HG02852 (cell line): Measurements from ENCODE around the gene GPR176.

Source experiments
- ATAC-seq: cut with Tn5 transposase; IDR thresholded peaks from one replicate; pipeline ENCODE4 v1.9.1; 2021; ENCODE audit warnings: mild to moderate bottlenecking, moderate library complexity; ENCODE audit not compliant: unreplicated experiment

GPR176 gene

GRCh38 chr15:39936681-39937080, 16.6 kb upstream of the GPR176 start:
- ATAC-seq, result no peak

GRCh38 chr15:39936187-39936586, 16.1 kb upstream of the GPR176 start:
- ATAC-seq, result no peak

GRCh38 chr15:39935241-39935640, 15.2 kb upstream of the GPR176 start:
- ATAC-seq, result no peak

- ATAC-seq, result no peak
Measured at GRCh38 chr15:39934397-39935071, 14.5 kb upstream of the GPR176 start.

GRCh38 chr15:39931615-39932014, 11.5 kb upstream of the GPR176 start:
- ATAC-seq, result no peak

GRCh38 chr15:39926526-39926925, 6.5 kb upstream of the GPR176 start:
- no peak for ATAC-seq

GRCh38 chr15:39925112-39925842, 5.2 kb upstream of the GPR176 start:
- no peak for ATAC-seq

- no peak for ATAC-seq
Measured at GRCh38 chr15:39924437-39924836, 4.4 kb upstream of the GPR176 start.

GRCh38 chr15:39922462-39923092, 2.5 kb upstream of the GPR176 start:
- no peak for ATAC-seq

- no peak for ATAC-seq
Measured at GRCh38 chr15:39921274-39921638, 1.2 kb upstream of the GPR176 start.

GRCh38 chr15:39920510-39921273, 626 bp upstream of the GPR176 start:
- peak; percentile 85 for ATAC-seq

GRCh38 chr15:39919411-39919747, 687 bp downstream of the GPR176 start:
- ATAC-seq, result no peak

GRCh38 chr15:39918688-39919385, 1.2 kb downstream of the GPR176 start:
- ATAC-seq, result no peak

- no peak for ATAC-seq
Measured at GRCh38 chr15:39914977-39915376, 5.1 kb downstream of the GPR176 start.

- ATAC-seq, result no peak
Measured at GRCh38 chr15:39909007-39909406, 11.1 kb downstream of the GPR176 start.

GRCh38 chr15:39908186-39908585, 11.9 kb downstream of the GPR176 start:
- ATAC-seq, result no peak

GRCh38 chr15:39907216-39907615, 12.8 kb downstream of the GPR176 start:
- no peak for ATAC-seq

GRCh38 chr15:39904115-39904514, 16.0 kb downstream of the GPR176 start:
- ATAC-seq, result no peak

GRCh38 chr15:39898317-39898716, 21.7 kb downstream of the GPR176 start:
- no peak for ATAC-seq

GRCh38 chr15:39896846-39897245, 23.2 kb downstream of the GPR176 start:
- no peak for ATAC-seq

GRCh38 chr15:39896101-39896500, 24.0 kb downstream of the GPR176 start:
- ATAC-seq, result no peak
